ENCODE data around the gene FAM111A.
A peak's percentile ranks its signal among the peaks of the same experiment; 100 is the strongest.

Gene FAM111A

DNA sequence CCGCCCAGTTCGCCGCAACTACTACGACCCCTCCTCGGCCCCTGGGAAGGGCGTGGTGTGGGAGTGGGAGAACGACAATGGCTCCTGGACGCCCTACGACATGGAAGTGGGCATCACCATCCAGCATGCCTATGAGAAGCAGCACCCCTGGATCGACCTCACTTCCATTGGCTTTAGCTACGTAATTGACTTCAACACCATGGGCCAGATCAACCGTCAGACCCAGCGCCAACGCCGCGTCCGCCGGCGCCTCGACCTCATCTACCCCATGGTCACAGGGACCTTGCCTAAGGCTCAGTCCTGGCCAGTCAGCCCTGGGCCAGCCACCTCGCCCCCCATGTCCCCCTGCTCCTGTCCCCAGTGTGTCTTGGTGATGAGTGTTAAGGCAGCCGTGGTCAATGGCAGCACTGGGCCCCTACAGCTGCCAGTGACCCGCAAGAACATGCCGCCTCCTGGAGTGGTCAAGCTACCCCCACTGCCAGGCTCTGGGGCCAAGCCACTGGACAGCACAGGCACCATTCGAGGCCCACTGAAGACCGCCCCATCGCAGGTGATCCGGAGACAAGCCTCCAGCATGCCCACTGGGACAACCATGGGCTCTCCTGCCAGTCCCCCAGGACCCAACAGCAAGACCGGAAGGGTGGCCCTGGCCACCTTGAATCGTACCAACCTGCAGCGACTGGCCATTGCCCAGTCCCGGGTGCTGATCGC, 39.2 kb downstream of the FAM111A start:
- no peak for DNase-seq

DNA sequence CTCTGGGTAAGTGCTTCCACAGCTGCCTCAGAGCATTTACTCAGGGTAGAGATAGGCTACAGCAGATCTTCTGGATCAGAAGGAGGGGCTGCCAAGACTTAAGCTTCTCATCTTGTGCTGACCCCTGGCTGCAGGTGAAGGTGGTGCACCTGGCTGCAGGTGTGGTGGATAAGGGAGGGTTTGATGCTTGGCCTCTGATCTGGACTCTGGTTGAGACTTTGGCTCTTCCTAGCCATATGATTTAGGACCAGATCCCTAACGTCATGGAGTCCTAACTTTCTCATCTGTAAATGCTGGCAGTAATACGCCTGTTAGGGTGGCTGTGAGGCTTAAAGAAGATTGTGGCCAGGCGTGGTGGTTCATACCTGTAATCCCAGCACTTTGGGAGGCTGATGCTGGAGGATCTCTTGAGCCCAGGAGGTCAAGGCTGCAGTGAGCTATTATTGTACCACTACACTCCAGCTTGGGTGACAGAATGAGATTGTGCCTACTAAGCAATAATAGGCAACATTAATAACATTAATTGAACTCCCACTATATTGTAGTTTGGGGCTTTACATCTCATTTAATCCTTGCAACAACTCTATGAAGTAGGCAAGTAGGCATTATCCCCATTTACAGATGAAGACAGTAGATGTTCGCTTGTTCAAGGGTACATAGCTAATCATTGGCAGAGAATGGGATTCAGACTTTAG, 39.9 kb downstream of the FAM111A start:
- no peak for DNase-seq

DNA sequence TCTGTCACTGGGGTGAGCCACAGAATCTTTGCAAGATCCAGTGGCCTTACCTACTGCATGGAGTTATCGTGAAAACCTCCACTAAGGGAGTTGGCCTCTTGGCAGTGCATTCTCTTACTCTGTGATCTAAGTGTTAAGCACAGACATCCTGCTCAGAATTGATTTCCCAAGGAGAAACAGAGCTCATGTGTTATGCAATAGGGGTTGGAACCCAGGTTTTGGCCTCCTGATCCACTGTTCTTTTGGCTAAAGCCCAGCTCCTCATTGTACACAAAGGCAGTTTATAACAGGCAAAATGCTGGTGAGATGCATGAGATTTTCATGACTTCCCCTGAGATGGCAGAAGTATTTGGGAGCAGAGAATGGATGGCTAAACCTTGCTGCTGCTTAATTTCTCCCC, 41.1 kb downstream of the FAM111A start:
- no peak for DNase-seq

- no peak for DNase-seq
These were observed 42.2 kb downstream of the FAM111A start for GRCh38 chr11:59184691-59185339.

GRCh38 chr11:59185386-59185945, 42.8 kb downstream of the FAM111A start:
- DNase-seq, result no peak

DNA sequence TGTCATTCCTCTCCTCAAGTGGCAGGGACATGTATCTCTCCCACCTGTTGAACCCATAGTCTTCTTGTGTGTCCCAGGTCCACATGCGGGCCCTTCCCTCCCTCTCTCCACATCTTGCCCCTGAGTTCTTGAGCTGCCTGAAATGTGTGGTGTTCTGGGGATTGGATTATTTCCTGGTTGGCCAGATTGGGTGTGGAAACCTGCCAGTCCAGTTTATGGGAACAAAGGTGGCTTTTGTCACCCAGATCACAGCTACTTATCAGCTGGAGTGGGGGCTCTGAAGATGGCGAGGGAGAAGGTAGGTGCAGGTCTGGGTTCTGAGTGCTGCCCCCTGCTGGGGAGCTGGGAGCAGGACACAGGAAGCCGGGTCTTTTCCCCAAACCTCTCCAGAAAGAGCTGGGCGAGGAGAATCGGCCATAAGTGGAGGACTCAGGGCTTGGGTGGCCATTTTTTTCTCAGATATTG, 43.5 kb downstream of the FAM111A start:
- DNase-seq, result no peak

- no peak for DNase-seq
These were observed 44.4 kb downstream of the FAM111A start for GRCh38 chr11:59187035-59187434.

- no peak for DNase-seq
These were observed 44.9 kb downstream of the FAM111A start for GRCh38 chr11:59187587-59187986.

DNA sequence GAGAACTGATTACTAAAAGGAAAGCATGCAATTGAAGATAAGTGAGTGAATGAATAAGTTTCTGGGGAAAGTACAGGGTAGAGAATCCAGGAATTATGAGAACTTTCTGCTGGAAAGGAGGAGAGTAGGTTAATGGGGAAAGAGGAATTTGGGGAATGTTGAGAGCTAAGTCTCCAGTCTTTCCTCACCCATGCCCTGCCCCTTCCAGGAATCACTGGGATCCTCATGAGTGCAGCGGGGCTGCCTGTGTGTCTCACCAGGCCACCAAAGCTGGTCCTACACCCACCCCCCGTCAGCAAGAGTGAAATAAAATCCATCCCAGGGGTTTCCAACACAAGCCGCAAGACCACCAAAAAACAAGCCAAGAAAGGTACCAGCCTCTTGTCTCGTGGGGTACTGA, 46.3 kb downstream of the FAM111A start:
- DNase-seq, result no peak

DNA sequence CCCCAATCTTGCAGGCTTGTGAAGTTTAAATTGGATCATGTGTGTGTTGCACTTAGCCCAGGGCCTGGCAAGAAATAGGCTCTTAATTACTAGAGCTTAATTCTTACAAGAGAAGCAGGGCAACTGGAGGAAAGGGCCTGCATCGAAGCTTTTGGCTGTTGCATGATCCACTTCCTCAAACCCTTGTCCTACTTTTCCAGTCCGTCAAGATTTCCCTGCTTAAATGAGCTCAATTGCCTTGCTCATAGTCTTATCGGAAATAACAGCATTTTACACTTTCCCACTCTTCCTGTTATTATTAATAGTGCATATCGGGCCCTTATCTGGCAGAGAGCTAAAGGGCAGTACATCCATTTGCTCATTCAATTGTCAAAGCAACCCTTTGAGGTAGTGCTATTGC, 47.3 kb downstream of the FAM111A start:
- no peak for DNase-seq

- no peak for DNase-seq
These were observed 48.4 kb downstream of the FAM111A start for GRCh38 chr11:59191095-59191494.

DNA sequence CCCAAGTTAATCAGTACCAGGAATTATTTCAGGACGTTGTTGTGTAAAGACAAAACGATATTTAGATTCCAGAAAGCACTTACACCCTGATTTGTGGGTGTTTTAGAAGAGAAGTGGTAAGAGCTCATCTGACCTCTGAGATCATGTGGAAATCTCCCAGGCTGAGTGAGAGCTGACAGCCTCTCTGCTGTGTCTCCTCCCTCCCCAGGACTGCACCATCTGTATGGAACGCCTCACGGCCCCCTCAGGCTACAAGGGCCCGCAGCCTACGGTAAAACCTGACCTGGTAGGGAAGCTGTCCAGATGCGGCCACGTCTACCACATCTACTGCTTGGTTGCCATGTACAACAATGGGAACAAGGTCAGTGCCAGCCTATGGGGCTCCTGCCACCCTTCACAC, 49.2 kb downstream of the FAM111A start:
- no peak for DNase-seq

DNA sequence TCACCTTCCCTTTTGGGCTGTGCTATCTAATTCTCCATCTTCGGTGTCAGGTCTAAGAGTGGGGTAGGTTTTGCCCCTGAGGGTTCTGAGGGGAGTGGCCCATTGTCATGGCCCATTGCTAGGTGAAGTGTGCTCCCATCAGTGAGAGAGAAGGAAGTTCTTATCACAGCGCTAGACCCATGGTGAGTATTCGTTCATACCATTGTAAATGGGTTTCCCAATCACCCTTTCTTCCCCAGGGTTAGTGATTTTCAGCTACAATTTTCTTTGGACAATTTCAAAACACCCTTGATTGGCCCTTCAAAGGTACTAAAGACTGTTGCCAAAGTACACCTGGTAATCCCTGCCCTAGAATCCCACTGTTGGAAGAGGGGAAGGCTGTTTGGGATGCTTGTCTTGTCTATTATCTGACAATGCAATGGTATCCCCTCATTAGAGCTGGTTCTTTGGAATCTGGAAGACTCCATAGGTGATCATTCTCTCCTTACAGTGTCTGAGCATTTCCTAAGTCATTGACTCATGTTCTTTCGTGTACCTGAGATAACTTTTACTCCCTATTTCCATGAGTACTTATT, 49.9 kb downstream of the FAM111A start:
- no peak for DNase-seq

DNA sequence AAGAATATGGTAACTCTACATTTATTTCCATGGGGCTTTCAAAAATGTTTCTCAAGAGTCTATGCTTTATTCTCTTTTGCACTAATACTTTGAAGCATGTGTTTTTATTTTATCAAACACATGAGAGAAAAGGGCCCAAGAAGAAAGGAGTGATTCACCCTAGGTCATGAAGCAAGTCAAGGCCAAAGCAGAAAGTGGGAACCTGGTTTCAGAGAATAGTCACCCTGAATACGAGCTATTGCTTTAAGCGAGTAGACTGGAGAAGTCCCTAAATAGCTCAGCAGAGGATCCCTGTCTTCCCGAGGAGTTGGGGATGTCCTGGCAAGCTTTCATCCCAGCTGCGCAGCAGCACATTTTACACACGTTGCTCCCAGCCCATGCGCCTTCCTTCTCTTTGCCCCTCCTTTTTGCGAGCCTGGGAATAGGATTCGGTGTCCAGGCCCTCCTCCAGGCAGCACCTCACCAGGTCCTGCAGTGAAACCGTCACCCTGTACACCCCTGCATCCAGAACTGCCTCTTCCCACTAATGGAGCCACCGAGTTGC, 51.0 kb downstream of the FAM111A start:
- no peak for DNase-seq

- DNase-seq, result no peak
These were observed 52.9 kb downstream of the FAM111A start for GRCh38 chr11:59195586-59195985.

DNA sequence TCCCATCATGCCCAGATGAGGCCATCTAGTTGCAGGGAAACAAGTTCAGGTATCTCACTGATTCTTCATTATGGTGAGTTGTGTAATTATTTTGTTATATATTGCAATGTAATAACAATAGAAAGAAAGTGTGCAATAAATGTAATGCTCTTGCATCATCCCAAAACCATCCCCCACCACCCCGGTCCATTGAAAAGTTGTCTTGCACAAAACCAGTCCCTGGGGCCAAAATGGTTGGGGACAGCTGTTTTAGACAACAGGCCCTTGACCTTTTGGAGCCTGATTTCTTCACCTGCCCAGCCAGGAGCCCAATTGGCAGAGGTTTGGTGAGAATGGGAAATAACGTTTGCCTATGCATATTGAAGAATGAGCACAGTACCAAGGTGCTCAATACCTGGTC, 54.1 kb downstream of the FAM111A start:
- no peak for DNase-seq

GRCh38 chr11:59197991-59198390, 55.3 kb downstream of the FAM111A start:
- no peak for DNase-seq

DNA sequence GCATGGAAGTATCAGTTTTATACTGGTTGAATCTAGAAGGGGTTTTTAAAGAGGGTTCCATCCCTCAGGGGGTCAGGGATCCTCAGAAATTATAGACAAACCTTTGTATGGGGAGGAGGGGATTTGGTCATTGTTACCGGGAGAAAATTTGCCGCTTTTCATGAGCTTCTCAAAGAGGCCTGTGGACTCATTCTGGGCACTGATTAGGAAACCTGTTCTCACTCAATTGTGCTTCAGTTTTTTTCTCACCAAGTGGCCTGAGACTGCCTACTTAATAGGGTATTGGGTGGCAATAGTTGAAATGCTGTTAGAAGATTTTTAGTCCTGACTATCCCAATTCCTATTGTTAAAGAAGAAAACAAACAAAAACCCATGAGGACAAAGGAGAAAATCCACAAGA, 56.1 kb downstream of the FAM111A start:
- DNase-seq, result no peak

DNA sequence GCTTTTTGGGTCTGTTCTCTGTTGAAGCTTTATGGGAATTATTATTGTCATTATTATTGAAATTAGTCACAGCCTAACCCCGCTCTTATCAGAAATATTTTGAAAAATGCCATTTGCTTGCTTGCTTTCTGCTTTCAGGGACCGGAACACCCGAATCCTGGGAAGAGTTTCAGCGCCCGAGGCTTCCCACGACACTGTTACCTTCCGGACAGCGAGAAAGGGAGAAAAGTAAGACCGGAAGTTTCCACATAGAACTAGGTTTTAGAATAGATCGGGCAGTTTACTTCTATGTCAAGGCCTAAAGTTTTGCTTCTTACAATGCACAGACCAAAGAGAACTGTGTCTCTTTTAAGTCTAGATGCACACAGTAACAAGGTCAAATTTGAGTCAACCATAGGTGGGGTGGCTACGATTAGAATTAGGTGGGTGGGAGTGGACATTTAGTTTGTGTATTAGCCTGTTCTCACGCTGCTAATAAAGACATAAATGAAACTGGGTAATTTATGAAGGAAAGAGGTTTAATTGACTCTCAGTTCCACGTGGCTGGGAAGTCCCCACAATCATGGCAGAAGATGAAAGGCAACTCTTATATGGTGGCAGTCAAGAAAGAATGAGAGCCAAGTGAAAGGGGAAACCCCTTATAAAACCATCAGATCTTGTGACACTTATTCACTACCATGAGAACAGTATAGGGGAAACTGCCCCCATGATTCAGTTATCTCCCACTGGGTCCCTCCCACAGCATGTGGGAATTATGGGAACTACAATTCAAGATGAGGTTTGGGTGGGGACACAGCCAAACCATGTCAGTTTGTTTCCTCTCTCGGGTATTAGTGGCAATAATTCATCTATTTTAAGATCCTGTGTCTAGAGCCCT, 57.1 kb downstream of the FAM111A start:
- peak in 1 of 2 donors; percentile 53 for DNase-seq

GRCh38 chr11:59200423-59200746, 57.7 kb downstream of the FAM111A start:
- DNase-seq, result no peak

- no peak for DNase-seq
These were observed 58.7 kb downstream of the FAM111A start for GRCh38 chr11:59201353-59201752.

Data from bone marrow (tissue), 2 donors.